HG02840 (cell line): ENCODE results near the gene SUMO2.
"Not testable (repeated sequence)": the region's sequence is repeated elsewhere in the genome, so short reads cannot be mapped to it uniquely, and the experiment has no call there.

ENCODE experiments used
- ATAC-seq: cut with Tn5 transposase; IDR thresholded peaks from one replicate; pipeline ENCODE4 v1.9.1; 2021; ENCODE audit warnings: mild to moderate bottlenecking, moderate library complexity, moderate number of reproducible peaks; ENCODE audit not compliant: unreplicated experiment, low FRiP score

SUMO2 gene

DNA sequence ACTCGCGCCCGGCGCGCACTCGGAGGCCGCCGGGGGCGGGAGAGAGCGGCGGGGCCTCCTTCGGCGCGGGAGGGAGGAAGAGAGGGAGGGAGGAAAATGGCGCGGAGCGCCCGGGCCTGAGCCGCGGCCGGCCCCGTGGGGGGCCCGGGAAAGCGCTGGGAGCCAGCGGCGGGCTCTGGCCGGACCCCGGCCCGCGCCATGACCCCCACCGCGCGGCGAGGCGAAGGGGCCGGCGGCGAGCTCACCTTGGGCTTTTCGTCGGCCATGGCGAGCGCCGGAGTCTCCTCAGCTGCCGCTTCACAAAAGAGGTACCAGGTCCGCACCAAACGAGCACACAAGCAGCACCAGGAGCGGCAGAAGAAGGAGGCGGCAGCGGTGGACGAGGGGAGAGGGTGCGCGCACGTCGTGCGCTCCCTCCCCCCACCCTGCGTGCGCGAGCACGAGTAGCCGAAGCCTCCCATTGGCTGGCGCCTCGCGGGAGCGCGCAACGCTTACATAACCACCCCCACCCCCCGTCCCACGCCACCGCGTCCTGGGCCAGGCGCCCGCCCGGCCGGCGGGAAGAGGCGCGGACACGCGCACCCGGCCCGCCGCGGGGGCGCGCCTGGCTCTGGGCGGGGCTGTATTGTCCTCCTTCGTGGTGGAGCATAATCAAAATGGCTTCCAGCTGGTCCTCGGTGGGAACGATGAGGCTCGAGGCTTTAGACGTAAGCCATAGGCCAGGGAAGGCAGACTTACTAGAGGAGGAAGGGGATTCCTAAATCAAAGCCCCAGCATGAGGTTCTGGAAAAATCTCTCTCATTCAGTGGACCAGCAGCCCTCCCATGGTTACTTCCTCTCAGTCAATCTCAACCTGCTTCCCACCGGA is at the start of gene SUMO2:
TSS of gene SUMO2 (minus strand) at position 391 of the 868 bp plus-strand sequence. CDS start at position 266, 125 bp downstream.
- ATAC-seq, result peak; percentile 70

DNA sequence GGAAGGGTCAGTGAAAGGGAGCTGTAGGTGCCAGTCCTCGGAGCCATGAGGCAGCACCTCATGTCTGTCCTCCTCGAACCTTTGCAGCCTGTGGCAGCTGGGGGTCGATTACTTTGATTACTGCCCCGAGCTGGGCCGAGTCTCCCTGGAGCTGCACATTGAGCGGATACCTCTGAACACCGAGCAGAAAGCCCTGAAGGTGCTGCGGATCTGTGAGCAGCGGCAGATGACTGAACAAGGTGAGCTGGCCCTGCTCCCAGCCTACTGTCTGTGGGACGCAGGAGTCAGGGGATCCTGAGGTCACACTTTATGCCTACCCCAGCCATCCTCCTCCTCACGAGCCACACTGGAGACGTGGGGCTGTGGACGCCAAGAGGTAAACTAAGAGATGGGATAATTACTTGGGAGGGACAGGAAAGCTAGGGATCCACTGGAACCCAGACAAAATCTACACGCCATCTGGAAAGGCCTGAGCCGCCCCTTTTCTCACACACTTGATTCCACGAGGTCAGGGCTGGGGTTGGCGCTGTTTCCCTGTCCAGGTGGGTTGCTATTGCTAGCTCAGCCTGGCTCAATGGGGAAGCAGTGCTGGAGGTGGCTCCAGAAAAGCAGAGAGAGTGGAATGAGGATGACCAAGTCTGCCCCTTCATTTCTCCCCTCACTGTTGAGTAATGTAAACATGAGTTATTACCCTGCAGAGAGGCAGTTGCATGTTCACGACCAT is 49.1 kb upstream of the SUMO2 start:
- no peak for ATAC-seq

DNA sequence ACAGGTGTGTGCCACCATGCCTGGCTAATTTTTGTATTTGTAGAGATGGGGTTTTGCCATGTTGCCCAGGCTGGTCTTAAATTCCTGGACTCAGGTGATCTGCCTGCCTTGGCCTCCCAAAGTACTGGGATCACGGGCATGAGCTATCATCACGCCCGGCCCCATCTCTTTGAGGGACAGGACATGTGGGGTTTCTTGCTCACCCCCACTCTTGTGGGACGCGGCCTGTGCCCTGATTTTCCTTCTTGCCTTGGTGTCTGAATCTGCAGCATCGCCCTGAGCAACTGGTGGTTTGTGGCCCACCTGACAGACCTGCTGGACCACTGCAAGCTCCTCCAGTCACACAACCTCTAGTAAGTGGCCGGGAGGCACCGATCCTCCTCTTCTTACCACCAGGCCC is 48.3 kb upstream of the SUMO2 start:
- no peak for ATAC-seq

DNA sequence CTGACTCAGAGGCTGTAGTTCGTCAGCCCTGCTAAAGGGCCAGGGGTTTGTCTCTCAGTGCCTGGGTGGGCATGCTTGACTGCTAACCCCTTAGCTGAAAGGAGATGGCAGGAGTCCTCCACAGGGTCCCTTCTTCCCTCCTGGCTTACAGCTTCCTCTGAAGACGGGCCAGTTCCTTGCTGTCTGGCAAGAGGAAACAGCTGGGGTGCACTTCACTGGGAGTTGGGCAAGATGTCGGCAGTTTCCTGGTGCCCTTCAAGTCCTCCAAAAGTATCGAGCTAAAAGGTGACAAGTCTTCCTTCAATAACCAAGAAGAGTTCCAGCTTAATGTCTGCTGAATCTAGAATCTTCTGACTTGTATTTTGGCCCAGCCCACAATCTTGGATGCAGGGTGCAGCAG is 46.1 kb upstream of the SUMO2 start:
- no peak for ATAC-seq

DNA sequence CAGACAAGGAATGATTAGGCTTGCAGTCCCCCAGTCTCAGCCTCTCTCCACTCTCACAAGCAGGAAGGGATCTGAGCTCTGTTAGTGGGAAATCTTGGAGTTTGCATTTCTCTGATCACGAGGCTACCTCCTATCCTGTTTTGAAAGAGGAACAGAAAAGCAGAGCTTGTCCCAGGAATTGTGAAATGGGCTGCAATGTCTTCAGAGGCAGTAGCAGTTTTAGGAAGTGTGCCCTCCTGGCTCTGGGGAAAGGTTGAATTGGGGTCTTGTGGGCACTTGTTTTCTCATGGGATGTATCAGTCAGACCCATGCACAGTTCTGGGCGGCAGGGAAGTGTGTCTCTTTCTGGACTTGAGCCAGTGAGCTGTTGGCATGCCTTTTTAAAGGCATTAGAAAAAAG is 45.5 kb upstream of the SUMO2 start:
- ATAC-seq, result no peak

DNA sequence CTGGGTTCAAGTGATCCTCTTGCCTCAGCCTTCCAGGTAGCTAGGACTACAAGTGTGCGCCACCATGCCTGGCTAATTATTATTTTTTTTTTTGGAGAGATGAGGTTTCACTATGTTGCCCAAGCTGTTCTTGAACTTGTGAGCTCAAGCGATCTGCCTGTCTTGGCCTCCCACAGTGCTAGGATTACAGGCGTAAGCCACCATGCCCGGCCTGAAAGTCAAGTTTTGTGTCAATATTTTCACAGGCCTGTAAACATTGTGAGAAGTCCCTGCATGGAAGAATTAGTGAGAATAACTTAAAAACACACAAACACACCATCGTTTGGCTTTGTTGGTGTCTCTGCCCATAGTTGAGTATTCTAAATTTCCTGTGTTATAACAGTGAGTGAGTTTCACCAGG is 45.0 kb upstream of the SUMO2 start:
- no peak for ATAC-seq

DNA sequence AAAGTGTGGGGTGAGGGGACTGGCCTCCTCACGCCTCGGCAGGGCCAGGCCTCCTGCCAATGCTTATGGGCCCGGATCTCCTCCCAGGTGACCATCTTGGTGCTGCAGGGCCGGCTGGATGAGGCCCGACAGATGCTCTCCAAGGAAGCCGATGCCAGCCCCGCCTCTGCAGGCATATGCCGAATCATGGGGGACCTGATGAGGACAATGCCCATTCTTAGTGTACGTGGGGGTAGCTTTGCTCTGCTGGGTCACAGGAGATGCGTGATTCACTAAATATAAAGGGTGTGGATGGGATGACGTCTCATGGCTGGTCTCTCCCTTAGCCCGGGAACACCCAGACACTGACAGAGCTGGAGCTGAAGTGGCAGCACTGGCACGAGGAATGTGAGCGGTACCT is 42.3 kb upstream of the SUMO2 start:
- ATAC-seq, result no peak

DNA sequence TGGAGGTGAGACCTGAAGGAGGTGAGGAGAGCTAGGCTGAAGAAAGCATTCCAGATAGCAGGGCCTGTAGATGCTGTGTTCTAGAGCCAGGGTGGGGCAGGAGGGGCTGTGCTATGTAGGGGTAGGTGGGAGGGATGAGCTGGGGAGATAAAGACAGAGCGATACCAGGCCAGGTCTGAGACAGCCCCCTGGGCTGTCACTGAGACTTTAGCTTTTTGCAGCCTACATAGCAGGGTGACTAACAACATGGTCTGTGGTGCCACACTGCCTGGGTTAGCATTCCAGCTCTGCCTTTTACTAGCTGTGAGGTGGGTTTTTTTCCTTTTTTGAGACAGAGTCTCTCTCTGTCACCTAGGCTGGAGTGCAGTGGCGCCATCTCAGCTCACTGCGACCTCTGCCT is 37.1 kb upstream of the SUMO2 start:
- ATAC-seq, result no peak

DNA sequence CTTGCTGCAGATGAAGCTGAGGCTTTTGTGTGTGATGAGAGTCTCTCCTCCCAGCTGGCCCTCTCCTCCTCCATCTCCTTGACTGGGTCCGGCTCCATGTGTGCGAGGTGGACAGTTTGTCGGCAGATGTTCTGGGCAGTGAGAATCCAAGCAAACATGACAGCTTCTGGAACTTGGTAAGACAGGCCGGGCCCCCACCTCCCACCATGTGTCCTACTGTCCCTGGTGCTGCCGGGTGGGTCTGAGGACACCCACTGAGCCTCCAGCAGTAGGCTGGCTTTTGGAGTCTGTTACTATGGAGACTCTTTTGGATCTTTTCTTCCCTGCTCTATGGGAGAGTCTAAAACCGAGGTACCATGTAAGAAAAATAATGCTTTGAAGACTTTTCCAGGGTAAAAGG is 35.4 kb upstream of the SUMO2 start:
- no peak for ATAC-seq

DNA sequence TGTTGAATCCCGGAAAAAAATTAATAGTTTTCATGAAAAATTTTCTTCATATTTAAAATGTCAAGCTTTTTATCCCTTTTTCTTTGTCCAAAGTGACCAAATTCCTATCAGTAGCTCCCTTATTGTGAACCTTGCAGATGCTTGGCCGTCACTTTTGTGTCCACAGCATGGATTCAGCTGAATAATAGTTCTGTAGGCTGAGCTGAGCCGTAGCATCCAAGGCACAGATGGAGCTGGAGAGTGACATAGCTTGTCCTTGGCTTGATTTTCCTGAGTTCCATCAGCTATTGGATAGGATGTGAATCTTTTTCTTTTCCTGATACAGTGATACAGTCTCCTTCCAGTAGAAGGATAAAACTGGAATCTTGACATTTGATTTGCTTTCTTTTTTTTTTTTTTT is 26.3 kb upstream of the SUMO2 start:
- no peak for ATAC-seq

DNA sequence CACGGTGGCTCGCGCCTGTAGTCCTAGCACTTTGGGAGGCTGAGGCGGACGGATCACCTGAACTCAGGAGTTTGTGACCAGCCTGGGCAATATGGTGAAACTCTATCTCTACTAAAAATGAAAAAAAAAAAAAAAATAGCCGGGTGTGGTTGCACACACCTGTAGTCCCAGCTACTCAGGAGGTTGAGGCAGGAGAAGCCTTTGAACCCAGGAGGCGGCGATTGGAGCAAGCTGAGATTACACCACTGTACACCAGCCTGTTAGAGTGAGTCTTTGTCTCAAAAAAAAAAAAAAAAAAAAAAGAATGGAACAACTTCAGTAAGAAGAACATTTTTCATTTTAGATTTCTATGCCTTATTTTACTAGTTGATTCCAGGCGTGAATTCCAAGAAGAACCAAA is 25.4 kb upstream of the SUMO2 start:
- ATAC-seq, result no peak

DNA sequence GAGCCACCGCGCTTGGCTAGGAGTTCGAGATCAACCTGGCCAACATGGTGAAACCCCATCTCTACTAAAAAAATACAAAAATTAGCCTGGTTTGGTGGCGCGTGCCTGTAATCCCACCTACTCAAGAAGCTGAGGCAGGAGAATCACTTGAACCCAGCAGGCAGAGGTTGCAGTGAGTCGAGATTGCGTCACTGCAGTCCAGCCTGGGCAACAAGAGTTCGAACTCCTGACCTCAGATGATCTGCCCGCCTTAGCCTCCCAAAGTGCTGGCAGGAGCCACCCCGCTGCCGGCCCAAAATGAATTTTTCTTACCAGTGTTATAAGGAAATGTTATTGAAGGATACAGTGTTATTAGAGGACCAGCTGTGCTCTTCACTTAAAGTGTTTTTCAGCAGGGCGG is 25.0 kb upstream of the SUMO2 start:
- no peak for ATAC-seq

DNA sequence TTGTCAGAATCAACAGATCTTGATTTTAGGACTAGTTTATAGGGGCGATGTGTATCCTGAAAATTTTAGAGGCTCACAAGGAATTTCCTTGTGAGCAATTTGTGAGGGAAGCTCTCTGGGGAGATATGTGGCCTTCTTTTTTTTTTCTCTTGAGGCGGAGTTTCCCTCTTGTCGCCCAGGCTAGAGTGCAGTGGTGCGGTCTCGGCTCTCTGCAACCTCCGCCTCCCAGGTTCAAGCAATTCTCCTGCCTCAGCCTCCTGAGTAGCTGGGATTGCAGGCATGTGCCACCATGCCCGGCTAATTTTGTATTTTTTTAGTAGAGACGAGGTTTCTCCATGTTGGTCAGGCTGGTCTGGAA is 24.3 kb upstream of the SUMO2 start:
- ATAC-seq, result not testable (repeated sequence)

DNA sequence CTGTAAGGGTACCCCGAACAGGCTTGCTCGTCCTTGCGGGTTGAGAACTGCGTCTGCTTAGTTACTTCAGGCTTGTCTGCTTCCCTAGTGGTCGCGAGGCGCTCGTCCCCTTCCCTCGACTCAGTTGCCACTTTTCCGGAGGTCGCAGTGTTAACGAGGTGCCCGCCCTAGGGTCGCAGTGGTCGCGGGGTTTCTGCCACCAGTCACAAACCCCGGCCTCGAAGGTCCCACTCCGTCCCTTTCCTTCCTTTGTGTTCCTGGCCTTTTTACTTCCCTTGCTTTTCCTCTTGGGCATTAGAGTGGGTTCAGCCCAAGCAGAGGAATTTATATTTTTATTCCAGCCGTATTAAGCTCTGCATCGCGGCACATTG is 23.0 kb upstream of the SUMO2 start:
- ATAC-seq, result no peak

DNA sequence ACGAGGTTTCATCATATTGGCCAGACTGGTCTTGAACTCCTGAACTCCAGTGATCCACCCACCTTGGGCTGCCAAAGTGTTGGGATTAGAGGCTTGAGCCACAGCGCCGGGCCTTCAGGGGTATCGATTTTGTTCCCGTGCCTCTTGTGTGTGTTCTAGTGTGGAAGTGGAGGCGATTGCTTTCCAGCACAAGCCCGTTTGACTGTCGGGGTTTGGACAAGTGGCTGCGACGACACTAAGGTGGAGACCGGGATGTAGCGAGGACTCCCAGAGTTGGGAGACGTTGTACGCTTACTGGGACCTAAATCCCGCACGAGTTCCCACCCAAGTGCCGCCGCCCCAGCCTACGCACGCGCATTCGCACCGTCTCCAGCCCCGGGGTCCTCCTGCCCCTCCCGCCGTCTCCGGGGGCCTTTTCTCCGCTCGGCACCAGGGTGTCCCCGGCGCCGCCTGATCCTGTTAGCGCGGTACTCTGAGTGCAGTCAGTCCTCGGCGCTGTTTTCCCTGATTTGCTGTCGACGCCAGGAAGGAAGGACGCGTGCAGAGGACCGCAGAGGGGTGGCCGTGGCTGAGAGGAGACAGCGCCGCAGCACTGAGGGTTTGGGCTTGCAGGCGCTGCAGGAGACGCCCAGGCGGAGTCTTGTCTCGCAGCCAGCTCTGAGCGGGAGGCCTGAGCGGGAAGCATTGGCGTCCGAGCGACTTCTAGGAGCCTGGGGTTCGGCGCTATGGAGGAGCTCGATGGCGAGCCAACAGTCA is 22.5 kb upstream of the SUMO2 start, which contains the start of gene NUP85:
TSS of gene NUP85 (plus strand) at position 643 of the 756 bp plus-strand sequence. CDS start at position 726, 83 bp downstream.
- peak; percentile 75 for ATAC-seq

DNA sequence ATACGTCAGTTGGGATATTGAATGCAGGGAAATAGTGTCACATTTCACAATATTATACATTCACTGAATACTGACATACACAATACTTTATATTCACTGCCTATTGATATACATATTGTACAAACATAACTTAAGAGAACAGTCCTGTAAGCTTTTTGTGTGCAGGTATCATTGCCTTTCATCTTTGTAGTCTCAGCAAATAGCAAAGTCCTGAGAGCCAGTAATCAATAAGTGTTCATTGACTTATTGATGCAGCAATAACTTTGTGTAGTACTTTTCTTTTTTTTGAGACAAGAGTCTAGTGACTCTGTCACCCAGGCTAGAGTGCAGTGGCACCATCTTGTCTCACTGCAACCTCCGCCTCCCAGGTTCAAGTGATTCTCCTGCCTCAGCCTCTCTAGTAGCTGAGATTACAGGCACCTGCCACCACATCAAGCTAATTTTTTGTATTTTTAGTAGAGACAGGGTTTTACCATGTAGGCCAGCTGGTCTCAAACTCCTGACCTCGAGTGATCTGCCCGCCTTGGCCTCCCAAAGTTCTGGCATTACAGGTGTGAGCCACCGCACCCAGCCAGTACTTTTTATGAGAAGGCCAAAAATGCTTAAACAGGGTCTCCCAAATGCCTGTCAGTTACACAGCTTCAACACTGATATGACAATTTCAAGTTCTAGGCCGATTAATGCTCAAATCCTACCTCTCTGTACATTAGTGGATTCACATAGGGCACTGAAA is 17.3 kb upstream of the SUMO2 start:
- no peak for ATAC-seq

DNA sequence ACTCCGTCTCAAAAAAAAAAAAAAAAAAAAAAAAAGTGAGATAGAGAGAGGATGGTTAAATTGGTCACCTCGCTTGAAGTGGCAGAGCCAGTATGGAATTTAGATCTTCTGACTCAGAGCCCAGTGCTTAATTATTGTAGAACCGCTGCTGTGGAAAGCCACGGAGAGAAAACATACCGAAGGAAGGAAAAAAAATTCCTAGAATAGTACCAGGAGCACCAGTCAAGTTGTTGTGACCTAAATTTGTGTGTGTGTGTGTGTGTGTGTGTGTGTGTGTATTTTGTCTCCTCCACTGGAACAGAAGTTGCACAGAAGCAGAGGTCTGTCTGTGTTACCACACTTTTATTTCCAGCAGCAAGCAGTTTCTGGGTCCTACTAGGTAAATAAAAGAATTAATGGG is 12.1 kb upstream of the SUMO2 start:
- no peak for ATAC-seq

DNA sequence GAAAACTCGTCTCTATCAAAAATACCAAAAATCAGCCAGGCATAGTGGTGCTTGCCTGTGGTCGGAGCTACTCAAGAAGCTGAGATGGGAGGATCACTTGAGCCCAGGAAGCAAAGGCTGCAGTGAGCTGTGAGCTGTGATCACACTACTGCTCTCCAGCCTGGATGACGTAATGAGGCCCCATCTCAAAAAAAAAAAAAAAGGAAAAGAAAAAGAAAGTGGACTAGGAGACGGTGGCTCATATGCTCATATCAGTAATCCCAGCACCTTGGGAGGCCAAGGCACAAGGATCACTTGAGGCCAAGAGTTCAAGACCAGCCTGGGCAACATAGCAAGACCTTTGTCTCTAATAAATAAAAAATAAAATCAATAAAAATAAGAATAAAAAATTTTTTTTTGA is 8.8 kb upstream of the SUMO2 start:
- no peak for ATAC-seq

DNA sequence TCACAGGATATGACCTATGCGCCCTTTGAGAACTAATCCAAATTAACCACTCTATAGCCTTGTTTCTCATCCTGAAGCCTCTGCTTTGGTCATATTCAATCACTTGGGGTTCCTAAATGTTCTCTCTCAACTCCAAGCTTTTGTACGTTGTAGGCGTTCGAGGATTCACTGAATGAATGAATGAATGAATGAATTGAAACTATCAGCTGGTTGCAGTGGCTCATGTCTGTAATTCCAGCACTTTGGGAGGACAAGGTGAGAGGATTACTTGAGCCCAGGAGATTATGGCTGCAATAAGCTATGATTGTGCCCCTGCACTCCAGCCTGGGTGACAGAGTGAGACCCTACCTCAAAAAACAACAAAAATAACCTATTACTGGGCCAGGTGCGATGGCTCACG is 5.9 kb upstream of the SUMO2 start:
- ATAC-seq, result no peak
